ENCODE measurements around the gene PIP5K1C.

- no peak for TF ChIP-seq POLR2A (IDR thresholded peaks at IDR 0.05)
- TF ChIP-seq, protein P1, sequence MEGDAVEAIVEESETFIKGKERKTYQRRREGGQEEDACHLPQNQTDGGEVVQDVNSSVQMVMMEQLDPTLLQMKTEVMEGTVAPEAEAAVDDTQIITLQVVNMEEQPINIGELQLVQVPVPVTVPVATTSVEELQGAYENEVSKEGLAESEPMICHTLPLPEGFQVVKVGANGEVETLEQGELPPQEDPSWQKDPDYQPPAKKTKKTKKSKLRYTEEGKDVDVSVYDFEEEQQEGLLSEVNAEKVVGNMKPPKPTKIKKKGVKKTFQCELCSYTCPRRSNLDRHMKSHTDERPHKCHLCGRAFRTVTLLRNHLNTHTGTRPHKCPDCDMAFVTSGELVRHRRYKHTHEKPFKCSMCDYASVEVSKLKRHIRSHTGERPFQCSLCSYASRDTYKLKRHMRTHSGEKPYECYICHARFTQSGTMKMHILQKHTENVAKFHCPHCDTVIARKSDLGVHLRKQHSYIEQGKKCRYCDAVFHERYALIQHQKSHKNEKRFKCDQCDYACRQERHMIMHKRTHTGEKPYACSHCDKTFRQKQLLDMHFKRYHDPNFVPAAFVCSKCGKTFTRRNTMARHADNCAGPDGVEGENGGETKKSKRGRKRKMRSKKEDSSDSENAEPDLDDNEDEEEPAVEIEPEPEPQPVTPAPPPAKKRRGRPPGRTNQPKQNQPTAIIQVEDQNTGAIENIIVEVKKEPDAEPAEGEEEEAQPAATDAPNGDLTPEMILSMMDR (IDR thresholded peaks at IDR 0.05), result no peak
- TF ChIP-seq EP300 (IDR thresholded peaks at IDR 0.05), result no peak
- no peak for TF ChIP-seq POLR2AphosphoS5 (IDR thresholded peaks at IDR 0.05)
Measured at GRCh38 chr19:3620145-3620816, 80.0 kb downstream of the PIP5K1C start.
